Islet of Langerhans (tissue), 1 donor: ENCODE measurements around the gene GTSE1.

Experiments used
- FAIRE-seq: peaks from one replicate; lab custom pipeline; 2011; peaks lifted over from hg19 to GRCh38; lab: Jason Lieb, UNC

Gene GTSE1

GRCh38 chr22:46352276-46352675, 55.6 kb downstream of the GTSE1 start:
- FAIRE-seq = no peak

DNA sequence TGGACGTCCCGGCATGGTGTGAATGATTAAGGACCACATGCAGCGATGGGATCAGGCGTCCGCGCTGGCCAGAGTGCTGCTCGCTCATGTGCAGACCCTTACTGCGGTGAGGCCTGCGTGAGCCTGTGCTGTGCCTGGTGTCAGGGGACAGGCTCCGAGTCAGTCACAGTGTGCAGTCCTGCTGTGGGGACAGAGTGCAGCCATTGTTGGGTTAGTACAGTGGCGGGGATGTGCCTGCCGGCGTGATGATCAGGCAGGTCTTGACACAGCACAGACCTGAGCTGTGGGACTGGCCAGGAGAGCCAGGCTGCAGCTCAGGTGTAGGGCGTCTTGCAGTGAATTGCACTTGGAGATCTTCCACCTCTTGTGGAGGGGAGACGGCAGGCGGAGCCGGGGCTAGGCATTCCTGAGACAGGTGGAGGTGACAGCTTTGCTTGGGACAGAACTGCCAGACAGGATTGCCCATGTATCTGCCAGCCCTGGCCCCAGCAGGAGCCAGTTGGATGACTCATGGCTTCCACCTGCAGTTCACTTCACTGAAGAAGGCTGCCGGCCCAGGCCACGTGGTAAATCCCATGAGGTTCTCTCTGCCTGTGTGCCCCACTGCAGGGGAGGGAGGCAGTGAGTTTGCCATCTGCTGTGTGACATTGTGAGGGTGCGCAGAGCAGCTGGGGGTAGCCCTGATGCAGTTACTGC, 56.2 kb downstream of the GTSE1 start:
- peak; percentile 13 for FAIRE-seq

- no peak for FAIRE-seq
These were observed 56.9 kb downstream of the GTSE1 start for GRCh38 chr22:46353483-46354105.

GRCh38 chr22:46354176-46354992, 57.7 kb downstream of the GTSE1 start:
- no peak for FAIRE-seq

GRCh38 chr22:46354993-46355305, 58.3 kb downstream of the GTSE1 start:
- no peak for FAIRE-seq

- no peak for FAIRE-seq
These were observed 58.8 kb downstream of the GTSE1 start for GRCh38 chr22:46355369-46355995.

- no peak for FAIRE-seq
These were observed 59.4 kb downstream of the GTSE1 start for GRCh38 chr22:46355996-46356471.

DNA sequence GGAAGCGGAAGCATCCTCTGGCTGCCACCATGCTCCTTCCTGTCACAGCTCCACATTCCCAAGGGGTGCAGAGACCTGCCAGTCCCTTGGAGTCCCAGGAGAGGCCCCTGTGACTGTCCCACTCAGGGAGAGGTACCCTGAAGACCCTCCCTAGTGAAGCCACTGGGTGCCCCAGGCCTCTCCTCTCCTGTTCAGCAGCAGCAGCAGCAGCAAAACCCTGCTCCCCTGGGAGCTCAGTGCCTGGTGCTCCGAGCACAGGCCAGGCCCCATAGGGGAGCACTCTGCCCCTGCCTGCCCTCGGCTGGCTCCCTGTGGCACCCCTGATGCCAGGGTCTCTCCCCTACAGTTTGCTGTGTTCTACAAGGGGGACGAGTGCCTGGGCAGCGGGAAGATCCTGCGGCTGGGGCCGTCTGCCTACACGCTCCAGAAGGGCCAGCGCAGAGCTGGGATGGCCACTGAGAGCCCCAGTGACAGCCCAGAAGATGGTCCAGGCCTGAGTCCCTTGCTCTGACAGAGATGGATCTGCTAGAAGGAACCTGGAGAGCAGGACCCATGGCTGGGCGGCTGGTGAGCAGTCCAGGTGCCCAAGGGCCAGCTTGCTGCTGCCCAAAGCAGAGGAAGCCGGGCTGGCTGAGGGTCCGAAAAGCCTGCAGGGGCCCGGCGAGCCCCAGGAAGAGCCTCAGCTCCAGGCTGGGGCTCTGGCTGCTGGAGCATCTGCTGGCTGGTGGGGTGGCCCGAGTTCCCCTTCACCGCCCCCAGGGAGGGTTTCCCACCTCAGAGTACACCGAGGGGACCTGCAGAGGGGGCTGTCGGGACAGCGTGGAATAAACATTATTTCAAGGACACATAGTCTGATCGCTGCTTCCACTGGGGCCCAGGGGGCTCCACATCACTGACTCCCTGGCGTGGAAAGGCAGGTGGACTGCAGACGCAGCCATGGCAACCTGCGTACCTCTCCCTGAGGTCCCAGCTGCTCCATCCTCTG, 60.1 kb downstream of the GTSE1 start:
- FAIRE-seq = no peak

GRCh38 chr22:46357711-46358520, 61.2 kb downstream of the GTSE1 start:
- no peak for FAIRE-seq

DNA sequence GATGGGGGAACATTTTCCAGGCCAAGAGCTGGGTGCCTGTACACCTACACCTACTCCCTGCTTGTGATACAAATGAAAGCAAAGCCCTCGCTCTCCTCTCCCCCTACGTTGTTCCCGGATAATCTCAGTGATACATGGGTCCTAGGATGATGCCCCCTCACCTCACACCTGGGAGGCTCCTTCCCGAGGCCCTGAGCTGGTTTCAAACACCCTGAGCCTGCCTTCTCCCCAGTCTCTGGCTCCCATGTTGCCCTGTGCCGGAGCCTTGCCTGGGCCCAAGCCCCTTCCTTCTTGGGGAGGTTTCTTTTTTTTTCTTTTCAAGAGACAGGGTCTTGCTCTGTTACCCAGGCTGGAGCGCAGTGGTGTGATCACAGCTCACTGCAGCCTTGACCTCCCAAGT, 62.1 kb downstream of the GTSE1 start:
- FAIRE-seq = no peak

GRCh38 chr22:46359362-46359761, 62.7 kb downstream of the GTSE1 start:
- no peak for FAIRE-seq

- FAIRE-seq = no peak
These were observed 63.4 kb downstream of the GTSE1 start for GRCh38 chr22:46360097-46360496.

- no peak for FAIRE-seq
These were observed 64.2 kb downstream of the GTSE1 start for GRCh38 chr22:46360891-46361290.

GRCh38 chr22:46361826-46362202, 65.1 kb downstream of the GTSE1 start:
- no peak for FAIRE-seq

DNA sequence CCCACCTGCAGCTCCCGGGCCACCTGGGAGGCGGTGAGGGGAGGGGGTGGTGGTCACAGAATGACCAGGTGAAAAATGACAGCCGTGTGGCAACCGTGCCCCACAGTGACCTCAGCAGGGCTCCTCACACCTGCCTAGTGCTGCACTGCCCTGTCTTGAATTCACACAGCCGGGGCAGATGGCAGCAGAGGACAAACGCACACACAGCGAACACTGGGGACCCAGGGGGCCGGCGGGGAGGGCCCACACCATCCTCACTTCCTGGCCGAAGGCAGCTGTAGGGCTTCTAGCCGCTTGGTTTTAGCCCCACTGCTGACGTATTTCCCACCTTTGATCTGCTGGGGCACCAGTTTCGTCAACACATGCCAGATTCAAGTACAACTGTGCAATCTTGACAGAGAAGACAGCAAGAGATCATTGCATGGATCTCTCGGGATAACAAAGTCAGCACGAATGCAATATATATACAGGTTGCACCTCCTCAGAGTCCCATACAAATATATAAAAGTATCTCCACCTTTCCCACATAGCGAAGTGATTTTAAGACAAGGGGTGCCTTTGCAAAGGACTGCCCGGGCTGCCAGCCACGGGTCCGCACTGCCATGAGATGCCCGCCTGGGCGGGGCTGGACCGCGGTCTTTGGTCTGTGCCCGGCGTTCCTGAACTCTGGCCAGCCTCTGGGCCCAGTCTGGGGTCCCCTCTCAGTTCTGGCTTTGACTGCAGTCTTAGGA, 65.7 kb downstream of the GTSE1 start:
- FAIRE-seq = no peak

DNA sequence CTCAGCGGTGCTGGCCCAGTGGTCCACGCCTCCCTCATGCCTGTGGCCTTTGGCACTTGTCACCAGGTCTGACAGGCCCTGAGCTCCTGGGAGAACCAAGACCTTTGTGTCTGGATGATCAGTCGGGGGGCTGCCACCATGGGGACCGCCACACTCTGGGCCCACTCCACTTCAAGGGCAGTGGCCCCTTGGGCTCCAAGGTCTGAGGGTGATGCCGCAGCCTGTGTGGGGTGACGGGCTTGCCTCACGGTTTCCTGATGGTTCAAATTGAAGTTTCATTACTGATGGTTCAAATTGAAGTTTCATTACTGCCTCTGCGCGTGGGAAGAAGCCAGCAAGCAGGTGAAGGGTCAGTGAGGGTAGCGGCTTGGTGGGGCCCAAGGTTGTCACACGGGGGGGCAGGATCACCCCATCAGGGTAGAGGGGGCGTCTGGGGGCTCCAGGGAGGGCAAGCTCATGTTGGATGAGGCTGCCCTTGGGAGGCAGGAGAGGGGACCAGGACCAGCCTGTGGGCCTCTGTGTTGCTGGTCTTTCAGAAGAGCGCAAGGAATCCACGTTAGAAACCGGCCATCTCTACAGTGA, 66.4 kb downstream of the GTSE1 start:
- FAIRE-seq = no peak

DNA sequence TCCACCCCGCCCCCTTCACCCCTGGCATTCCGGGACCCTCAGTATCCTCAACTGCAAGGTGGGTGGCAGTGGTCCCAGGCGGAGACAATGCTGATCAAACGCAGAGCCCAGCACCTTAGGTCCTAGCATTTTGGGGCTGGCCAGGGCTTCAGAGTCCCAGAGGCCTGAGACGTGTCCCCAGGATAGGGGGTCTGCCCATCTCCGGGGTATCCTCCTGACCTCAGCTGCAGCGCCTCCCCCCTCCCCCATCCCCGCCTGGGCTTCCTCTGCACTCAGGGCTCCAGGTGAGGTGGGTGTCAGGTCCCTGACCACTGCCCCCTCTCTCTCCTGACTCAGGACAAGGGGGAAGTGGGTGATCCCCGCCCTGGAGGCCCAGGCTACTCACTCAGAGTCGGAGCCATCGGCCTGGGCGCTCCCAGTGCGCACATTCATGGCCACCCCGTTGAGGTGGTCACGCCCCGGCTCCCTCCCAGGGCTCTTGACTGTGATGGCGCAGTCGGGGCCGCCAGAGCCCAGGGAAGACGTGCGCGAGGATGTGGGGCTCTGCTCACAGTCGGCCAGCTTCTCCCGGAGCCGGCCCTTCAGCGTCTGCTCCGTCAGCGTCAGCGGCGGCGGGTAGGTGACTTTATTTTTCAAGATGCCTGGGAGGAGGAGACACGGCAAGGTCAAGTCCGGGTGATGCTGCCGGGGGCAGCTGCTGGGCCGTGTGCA, 67.1 kb downstream of the GTSE1 start:
- FAIRE-seq = no peak

- no peak for FAIRE-seq
These were observed 67.9 kb downstream of the GTSE1 start for GRCh38 chr22:46364341-46365165.
